GM23338 (cell line): ENCODE results near the gene GPR55. TPM values are rescaled to one million over a fixed set of nuclear protein-coding genes. Genes with fewer than 3 reads are reported as not detected.

Source experiments
- ATAC-seq: fragments of 200-7000 bp; cut with Tn5 transposase; 3 replicates; pipeline ENCODE4 v1.9.1; 2020
- DNase-seq: peaks from one replicate; pipeline ENCODE4 v3.0.0-alpha.2; 2015; ENCODE audit warnings: low spot score
- H2AFZ ChIP-seq: fragments of 200-600 bp; sonication (generic); 2 replicates; pipeline ENCODE4 v1.8.0; 2016; ENCODE audit warnings: antibody characterized with exemption, mild to moderate bottlenecking, moderate library complexity
- H3F3A ChIP-seq: fragments of 200-600 bp; sonication (generic); replicated peaks from 2 replicates; pipeline ENCODE4 v1.8.0; 2017; ENCODE audit warnings: antibody characterized with exemption, mixed run types, low read depth
- H3K27ac ChIP-seq: fragments of 200-600 bp; sonication (generic); 2 replicates; pipeline ENCODE4 v1.6.1; 2016; ENCODE audit warnings: low read depth
- H3K27me3 ChIP-seq: fragments of 200-600 bp; sonication (generic); 2 replicates; pipeline ENCODE4 v1.8.0; 2016; ENCODE audit warnings: mild to moderate bottlenecking, mixed run types, moderate library complexity; ENCODE audit not compliant: insufficient read depth
- H3K36me3 ChIP-seq: fragments of 200-600 bp; sonication (generic); 2 replicates; pipeline ENCODE4 v1.8.0; 2016; ENCODE audit warnings: mild to moderate bottlenecking; ENCODE audit not compliant: insufficient read depth
- H3K4me1 ChIP-seq: fragments of 200-600 bp; sonication (generic); 2 replicates; pipeline ENCODE4 v1.8.0; 2016; ENCODE audit warnings: mild to moderate bottlenecking, moderate library complexity; ENCODE audit not compliant: insufficient read depth
- H3K4me2 ChIP-seq: fragments of 200-600 bp; sonication (generic); 2 replicates; pipeline ENCODE4 v1.7.1; 2017; ENCODE audit warnings: mixed run types
- H3K4me3 ChIP-seq: fragments of 200-600 bp; sonication (generic); 2 replicates; pipeline ENCODE4 v1.6.1; 2016; ENCODE audit warnings: mixed run types
- H3K79me2 ChIP-seq: fragments of 200-600 bp; sonication (generic); replicated peaks from 2 replicates; pipeline ENCODE4 v1.8.0; 2017; ENCODE audit warnings: mild to moderate bottlenecking; ENCODE audit not compliant: insufficient read depth
- H3K9me2 ChIP-seq: fragments of 200-600 bp; sonication (generic); 2 replicates; pipeline ENCODE4 v1.8.0; 2017; ENCODE audit not compliant: insufficient read depth
- H4K20me1 ChIP-seq: fragments of 200-600 bp; sonication (generic); replicated peaks from 2 replicates; pipeline ENCODE4 v1.8.0; 2017; ENCODE audit warnings: mild to moderate bottlenecking; ENCODE audit not compliant: insufficient read depth
- H3K27ac Mint-ChIP-seq: 2 replicates; pipeline ENCODE4 v1.8.0; 2020; ENCODE audit warnings: inconsistent platforms, mild to moderate bottlenecking, moderate library complexity, mixed read lengths
- H3K27me3 Mint-ChIP-seq: 3 replicates; pipeline ENCODE4 v1.8.0; 2022; ENCODE audit warnings: low read depth, mild to moderate bottlenecking, moderate library complexity, mixed read lengths, inconsistent platforms; ENCODE audit not compliant: insufficient read depth, poor library complexity
- H3K36me3 Mint-ChIP-seq: 3 replicates; pipeline ENCODE4 v1.8.0; 2021; ENCODE audit warnings: low read depth, mild to moderate bottlenecking, inconsistent platforms, moderate library complexity, mixed read lengths
- H3K4me1 Mint-ChIP-seq: 3 replicates; pipeline ENCODE4 v1.8.0; 2020; ENCODE audit warnings: mild to moderate bottlenecking, inconsistent platforms, mixed read lengths
- H3K4me3 Mint-ChIP-seq: 3 replicates; pipeline ENCODE4 v1.8.0; 2021; ENCODE audit warnings: moderate library complexity, mild to moderate bottlenecking, inconsistent platforms, mixed read lengths
- H3K9me3 Mint-ChIP-seq: 3 replicates; pipeline ENCODE4 v1.8.0; 2020; ENCODE audit warnings: moderate library complexity, mild to moderate bottlenecking, inconsistent platforms, mixed read lengths
- CREB1 ChIP-seq: fragments of 250-450 bp; sonication (Bioruptor Pico); IDR thresholded peaks from 2 replicates; pipeline ENCODE4 v1.5.0; 2020; ENCODE audit warnings: low read depth, mild to moderate bottlenecking, moderate library complexity
- CTCF ChIP-seq, 2 experiments: fragments of 200-600 bp in 1 of 2; sonication (generic) in 1 of 2; conservative IDR thresholded peaks; 2 replicates each; pipeline versions ENCODE4 v1.5.1 to v1.6.1; 2016 to 2017; ENCODE audit warnings: antibody characterized with exemption in 2 of 2, low read depth in 2 of 2, mild to moderate bottlenecking in 2 of 2, moderate library complexity in 1 of 2
- ETS1 ChIP-seq: IDR thresholded peaks from 2 replicates; pipeline ENCODE4 v1.6.1; 2016; ENCODE audit warnings: antibody characterized with exemption
- EZH2 ChIP-seq: fragments of 200-600 bp; sonication (generic); IDR thresholded peaks from one replicate; pipeline ENCODE4 v1.8.0; 2017; ENCODE audit warnings: antibody characterized with exemption, mild to moderate bottlenecking, low read depth; ENCODE audit not compliant: unreplicated experiment
- EZH2phosphoT487 ChIP-seq: fragments of 200-600 bp; sonication (generic); IDR thresholded peaks from one replicate; pipeline ENCODE4 v1.8.1; 2018; ENCODE audit warnings: antibody characterized with exemption; ENCODE audit not compliant: unreplicated experiment
- JUNB ChIP-seq: IDR thresholded peaks from one replicate; pipeline ENCODE4 v1.6.1; 2016; ENCODE audit warnings: antibody characterized with exemption; ENCODE audit not compliant: unreplicated experiment
- STAT1 ChIP-seq: IDR thresholded peaks from one replicate; pipeline ENCODE4 v1.6.1; 2016; ENCODE audit warnings: antibody characterized with exemption; ENCODE audit not compliant: unreplicated experiment
- ZNF114 ChIP-seq: fragments of 250-450 bp; sonication (Bioruptor Pico); IDR thresholded peaks from 2 replicates; pipeline ENCODE4 v1.5.0; 2020; ENCODE audit warnings: mild to moderate bottlenecking, moderate library complexity
- ZNF331 ChIP-seq: fragments of 250-450 bp; sonication (Bioruptor Pico); IDR thresholded peaks from 2 replicates; pipeline ENCODE4 v1.5.0; 2020; ENCODE audit warnings: low read depth, mild to moderate bottlenecking, moderate library complexity
- polyA plus RNA-seq: library from polyadenylated mRNA; unstranded; fragments of >200 nt; fragmentation: Nextera tagmentation; extraction: Ambion mirVana; gene quantifications from 2 replicates; pipeline ENCODE4 v1.2.1, GENCODE V29; 2016
- total RNA-seq: library from RNA; depleted of rRNA; stranded (reverse); fragments of >200 nt; shearing (Covaris generic); gene quantifications from 2 replicates; pipeline ENCODE4 v1.2.3, GENCODE V29; 2014

GPR55 gene
- total and polyA plus RNA-seq, 2 experiments from 2014 or later, result not detected

DNA sequence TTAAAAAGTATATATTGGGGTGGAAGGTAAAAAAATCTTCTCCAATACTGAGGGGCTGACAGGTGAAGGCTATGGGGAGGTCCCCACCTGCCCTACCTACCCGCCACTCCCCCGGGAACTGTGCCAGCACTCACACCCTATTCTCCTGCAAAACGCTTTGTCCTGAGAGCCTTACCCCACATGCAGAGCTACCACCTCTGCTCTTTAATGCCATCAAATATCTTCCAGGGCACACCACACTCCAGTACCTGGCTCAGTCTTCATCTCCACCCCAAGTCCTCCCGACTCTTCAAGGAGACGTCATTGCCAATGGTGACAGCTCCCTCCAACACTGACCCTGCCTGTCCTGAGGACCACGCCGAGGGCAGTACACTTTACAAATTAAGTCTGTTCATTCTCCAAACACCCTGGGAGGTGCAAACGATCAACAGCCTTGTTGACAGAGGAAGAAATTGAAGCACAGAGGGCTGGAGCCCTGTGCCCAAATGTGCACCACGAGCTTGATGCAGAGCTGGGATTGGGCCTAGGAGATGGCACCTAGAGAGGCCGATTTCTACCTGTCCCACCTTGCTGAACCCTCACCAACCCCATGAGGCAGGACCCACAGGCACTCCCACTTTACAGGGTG, 6.0 kb upstream of the GPR55 start:
- Histone ChIP-seq H3K4me1 (no peaks in the 10 kb centered on the region), H3K27me3 (no peaks in the 10 kb centered on the region), H3K79me2 (no peaks in the 10 kb centered on the region), H3K4me2 (no peak overlapping the region), H3K36me3 (no peaks in the 10 kb centered on the region), H3K9me2 (0 out of 2 replicates have a peak, but pooled peaks cover 2% of the 10 kb centered on the region), H3K4me3 (no peak overlapping the region), H3K27ac (no peak overlapping the region), H4K20me1 (no peaks in the 10 kb centered on the region), H3F3A (no peaks in the 10 kb centered on the region), H2AFZ (no peak overlapping the region)
- DNase-seq (no peak), ATAC-seq (no peak)
- no peak overlapping the region for H3K27ac Mint-ChIP-seq
- TF ChIP-seq ZNF331 (CRISPR knock-in tag), result no peak
- no peak for TF ChIP-seq CTCF (conservative IDR thresholded peaks at IDR 0.05; ENCODE audit: low read depth in 2 of 2)
- no peak for TF ChIP-seq CREB1
- TF ChIP-seq JUNB, result no peak
- TF ChIP-seq ZNF114, result no peak
- TF ChIP-seq STAT1, result no peak
- no peak for TF ChIP-seq EZH2phosphoT487
- TF ChIP-seq ETS1, result no peak
- H3K27me3 Mint-ChIP-seq, result peaks cover 5% of the 10 kb centered on the region
- no peak overlapping the region for H3K4me3 Mint-ChIP-seq
- peaks cover 8% of the 10 kb centered on the region for H3K9me3 Mint-ChIP-seq
- H3K36me3 Mint-ChIP-seq, result no peaks in the 10 kb centered on the region; the same call in 1 of the 3 replicates
- peaks cover 19% of the 10 kb centered on the region for H3K4me1 Mint-ChIP-seq

DNA sequence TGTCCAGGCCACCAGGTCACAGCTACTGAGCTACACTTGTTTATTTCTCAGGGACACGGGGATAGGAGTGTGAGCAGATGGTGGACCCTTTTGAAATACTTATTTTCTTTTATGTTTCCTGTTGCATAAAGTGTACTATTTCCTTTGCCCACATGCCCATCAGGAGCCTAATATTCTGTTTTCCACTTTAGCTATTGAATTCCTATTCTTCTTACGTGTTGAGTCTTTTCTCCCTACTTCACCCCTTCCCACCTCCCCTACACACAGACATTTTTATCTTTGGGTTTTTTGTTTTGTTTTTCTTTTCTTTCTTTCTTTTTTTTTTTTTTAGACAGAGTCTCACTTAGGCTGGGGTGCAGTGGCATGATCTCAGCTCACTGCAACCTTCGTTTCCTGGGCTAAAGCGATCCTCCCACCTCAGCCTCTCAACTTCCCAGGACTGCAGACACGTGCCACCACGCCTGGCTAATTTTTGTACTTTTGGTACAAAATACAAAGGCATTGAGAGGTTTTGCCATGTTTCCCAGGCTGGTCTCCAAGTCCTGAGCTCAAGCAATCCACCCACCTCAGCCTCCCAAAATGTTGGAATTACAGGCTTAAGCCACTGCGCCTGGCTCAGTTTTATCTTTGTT, 5.2 kb upstream of the GPR55 start:
- no peaks in the 10 kb centered on the region for H3K36me3 Mint-ChIP-seq
- H3K27me3 ChIP-seq, result no peaks in the 10 kb centered on the region
- no peak overlapping the region for H3K27ac ChIP-seq
- no peaks in the 10 kb centered on the region for H3K79me2 ChIP-seq
- H2AFZ ChIP-seq, result no peak overlapping the region
- ATAC-seq (no peak), DNase-seq (no peak)
- H3K36me3 ChIP-seq, result no peaks in the 10 kb centered on the region
- no peaks in the 10 kb centered on the region for H3K9me2 ChIP-seq
- H3K9me3 Mint-ChIP-seq, result 0 out of 3 replicates have a peak, but pooled peaks cover under 1% of the 10 kb centered on the region
- H3K4me2 ChIP-seq, result no peak overlapping the region
- TF ChIP-seq ETS1 (no peak), CTCF (conservative IDR thresholded peaks at IDR 0.05; ENCODE audit: low read depth in 2 of 2) (no peak), EZH2 (no peak), ZNF114 (no peak)
- no peaks in the 10 kb centered on the region for H4K20me1 ChIP-seq
- no peaks in the 10 kb centered on the region for H3K4me1 ChIP-seq
- no peak overlapping the region for H3K4me3 ChIP-seq
- H3K4me1 Mint-ChIP-seq, result peaks cover 19% of the 10 kb centered on the region
- no peak overlapping the region for H3K27ac Mint-ChIP-seq
- H3K27me3 Mint-ChIP-seq, result peaks cover 5% of the 10 kb centered on the region
- no peaks in the 10 kb centered on the region for H3F3A ChIP-seq
- H3K4me3 Mint-ChIP-seq, result no peak overlapping the region
